HFFc6 (cell line): ENCODE results near the gene ACP7. TPM values are rescaled to one million over a fixed set of nuclear protein-coding genes. Genes with fewer than 3 reads are reported as not detected.

ENCODE experiments used
- DNase-seq: peaks from one replicate; pipeline ENCODE4 v3.0.0-alpha.2; 2018
- H3K27ac Mint-ChIP-seq: 2 replicates; pipeline ENCODE4 v1.8.0; 2020; ENCODE audit warnings: mild to moderate bottlenecking, mixed read lengths
- H3K27me3 Mint-ChIP-seq: 2 replicates; pipeline ENCODE4 v1.8.0; 2021; ENCODE audit warnings: mild to moderate bottlenecking, moderate library complexity, mixed read lengths; ENCODE audit not compliant: insufficient read depth
- H3K36me3 Mint-ChIP-seq: 2 replicates; pipeline ENCODE4 v1.8.0; 2021; ENCODE audit warnings: low read depth, mixed read lengths
- H3K4me1 Mint-ChIP-seq: 2 replicates; pipeline ENCODE4 v1.8.0; 2020; ENCODE audit warnings: low read depth, mixed read lengths
- H3K4me3 Mint-ChIP-seq: 2 replicates; pipeline ENCODE4 v1.8.0; 2020; ENCODE audit warnings: mild to moderate bottlenecking, moderate library complexity, mixed read lengths
- H3K9me3 Mint-ChIP-seq: 2 replicates; pipeline ENCODE4 v1.8.0; 2020; ENCODE audit warnings: mild to moderate bottlenecking, mixed read lengths
- total RNA-seq, 6 experiments: library from RNA; stranded (reverse); fragmentation: NEBNext Ultra II Directional; extraction: Animal tissue kit (Norgen Biotek cat#: 25700); gene quantifications; 2 replicates in 1 of 6; 3 replicates in 5 of 6; pipeline ENCODE4 v1.2.3, GENCODE V29; 2021
- TF ChIP-seq, protein P1 (sequence below): fragments of 200-600 bp; sonication (generic); IDR thresholded peaks from 2 replicates; pipeline ENCODE4 v1.5.0; 2021; ENCODE audit warnings: antibody characterized with exemption, mild to moderate bottlenecking

ACP7 gene
- total RNA-seq, 6 experiments from 2014 or later: not detected

DNA sequence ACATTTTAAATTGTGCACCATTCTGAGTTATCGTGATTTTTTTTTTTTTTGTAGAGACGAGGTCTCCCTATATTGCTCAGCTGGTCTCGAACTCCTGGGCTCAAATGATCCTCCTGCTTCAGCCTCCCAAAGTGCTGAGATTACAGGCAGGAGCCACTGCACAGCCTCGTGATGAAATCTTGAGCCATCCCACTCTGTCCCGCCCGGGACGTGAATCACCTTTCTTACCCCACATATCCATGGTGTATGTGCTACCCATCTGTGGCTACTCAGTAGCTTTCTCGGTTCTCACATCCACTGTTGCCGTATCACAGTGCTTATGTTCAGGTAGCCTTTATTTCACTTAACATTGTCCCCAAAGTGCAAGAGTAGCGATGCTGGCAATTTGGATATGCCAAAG, 67.9 kb downstream of the ACP7 start:
- no peaks in the 10 kb centered on the region for H3K9me3 Mint-ChIP-seq
- H3K4me1 Mint-ChIP-seq: peaks cover 3% of the 10 kb centered on the region
- H3K4me3 Mint-ChIP-seq: no peak overlapping the region
- peaks cover 13% of the 10 kb centered on the region for H3K36me3 Mint-ChIP-seq
- H3K27me3 Mint-ChIP-seq: no peaks in the 10 kb centered on the region
- TF ChIP-seq, protein P1, sequence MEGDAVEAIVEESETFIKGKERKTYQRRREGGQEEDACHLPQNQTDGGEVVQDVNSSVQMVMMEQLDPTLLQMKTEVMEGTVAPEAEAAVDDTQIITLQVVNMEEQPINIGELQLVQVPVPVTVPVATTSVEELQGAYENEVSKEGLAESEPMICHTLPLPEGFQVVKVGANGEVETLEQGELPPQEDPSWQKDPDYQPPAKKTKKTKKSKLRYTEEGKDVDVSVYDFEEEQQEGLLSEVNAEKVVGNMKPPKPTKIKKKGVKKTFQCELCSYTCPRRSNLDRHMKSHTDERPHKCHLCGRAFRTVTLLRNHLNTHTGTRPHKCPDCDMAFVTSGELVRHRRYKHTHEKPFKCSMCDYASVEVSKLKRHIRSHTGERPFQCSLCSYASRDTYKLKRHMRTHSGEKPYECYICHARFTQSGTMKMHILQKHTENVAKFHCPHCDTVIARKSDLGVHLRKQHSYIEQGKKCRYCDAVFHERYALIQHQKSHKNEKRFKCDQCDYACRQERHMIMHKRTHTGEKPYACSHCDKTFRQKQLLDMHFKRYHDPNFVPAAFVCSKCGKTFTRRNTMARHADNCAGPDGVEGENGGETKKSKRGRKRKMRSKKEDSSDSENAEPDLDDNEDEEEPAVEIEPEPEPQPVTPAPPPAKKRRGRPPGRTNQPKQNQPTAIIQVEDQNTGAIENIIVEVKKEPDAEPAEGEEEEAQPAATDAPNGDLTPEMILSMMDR: no peak
- no peak overlapping the region for H3K27ac Mint-ChIP-seq
- DNase-seq: no peak

DNA sequence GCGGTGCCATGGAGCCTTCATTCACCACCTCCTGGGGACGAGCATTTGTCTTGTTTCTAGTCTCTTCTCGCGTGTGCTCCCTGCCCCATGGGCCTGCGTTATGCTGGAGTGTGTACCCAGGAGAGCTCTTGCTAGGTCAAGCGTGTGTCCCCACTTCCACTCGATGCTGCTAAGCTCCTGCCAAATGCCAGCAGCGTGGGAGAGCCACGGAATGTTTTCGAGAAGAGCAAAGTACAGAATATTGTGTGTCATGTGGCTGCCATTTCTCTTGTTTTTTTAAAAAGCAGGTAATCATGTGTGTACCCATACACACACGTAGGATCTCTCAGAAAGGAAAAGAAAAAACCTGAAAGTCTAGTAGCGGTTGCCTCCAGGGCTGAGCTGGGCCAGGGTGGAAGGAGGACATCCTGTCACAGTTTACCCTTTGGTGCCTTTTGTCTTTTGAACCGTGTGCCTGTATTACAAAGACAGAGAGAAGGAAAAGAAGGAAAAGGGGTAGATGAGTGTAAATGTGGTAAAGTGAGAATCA, 70.0 kb downstream of the ACP7 start:
- Mint-ChIP-seq H3K27me3 (no peaks in the 10 kb centered on the region), H3K36me3 (peaks cover 7% of the 10 kb centered on the region; the same call in 1 of the 2 replicates), H3K9me3 (no peaks in the 10 kb centered on the region), H3K4me3 (no peak overlapping the region), H3K4me1 (peaks cover 13% of the 10 kb centered on the region), H3K27ac (no peak overlapping the region)
- TF ChIP-seq, protein P1: no peak
- DNase-seq: no peak

DNA sequence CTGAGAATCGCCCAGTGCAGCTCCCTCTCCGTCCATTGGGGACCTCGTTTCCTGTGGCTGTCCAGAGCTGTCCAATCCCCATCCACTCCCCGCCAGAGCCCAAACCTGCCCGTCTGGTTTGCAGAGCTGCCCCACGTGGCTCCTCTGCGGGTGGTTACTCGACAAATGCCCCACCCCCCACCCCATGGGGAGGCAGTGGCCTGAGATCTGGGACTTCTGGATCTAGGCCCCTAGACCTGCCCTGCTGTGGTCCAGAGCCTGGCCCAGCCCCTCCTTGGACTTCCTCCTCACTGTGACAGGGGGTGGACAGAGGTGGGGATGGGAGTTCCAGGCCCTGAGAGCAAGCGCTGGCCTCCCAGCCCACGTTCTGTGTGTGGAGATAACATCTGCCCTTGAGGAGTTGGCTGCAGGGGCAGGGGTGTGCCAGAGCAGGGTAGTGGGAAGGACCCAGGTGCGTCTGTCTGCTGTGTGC, 70.5 kb downstream of the ACP7 start:
- H3K9me3 Mint-ChIP-seq: no peaks in the 10 kb centered on the region
- TF ChIP-seq, protein P1: no peak
- H3K4me1 Mint-ChIP-seq: peaks cover 13% of the 10 kb centered on the region
- H3K27ac Mint-ChIP-seq: no peak overlapping the region
- no peak overlapping the region for H3K4me3 Mint-ChIP-seq
- no peaks in the 10 kb centered on the region for H3K27me3 Mint-ChIP-seq
- no peak for DNase-seq
- peaks cover 7% of the 10 kb centered on the region; the same call in 1 of the 2 replicates for H3K36me3 Mint-ChIP-seq

DNA sequence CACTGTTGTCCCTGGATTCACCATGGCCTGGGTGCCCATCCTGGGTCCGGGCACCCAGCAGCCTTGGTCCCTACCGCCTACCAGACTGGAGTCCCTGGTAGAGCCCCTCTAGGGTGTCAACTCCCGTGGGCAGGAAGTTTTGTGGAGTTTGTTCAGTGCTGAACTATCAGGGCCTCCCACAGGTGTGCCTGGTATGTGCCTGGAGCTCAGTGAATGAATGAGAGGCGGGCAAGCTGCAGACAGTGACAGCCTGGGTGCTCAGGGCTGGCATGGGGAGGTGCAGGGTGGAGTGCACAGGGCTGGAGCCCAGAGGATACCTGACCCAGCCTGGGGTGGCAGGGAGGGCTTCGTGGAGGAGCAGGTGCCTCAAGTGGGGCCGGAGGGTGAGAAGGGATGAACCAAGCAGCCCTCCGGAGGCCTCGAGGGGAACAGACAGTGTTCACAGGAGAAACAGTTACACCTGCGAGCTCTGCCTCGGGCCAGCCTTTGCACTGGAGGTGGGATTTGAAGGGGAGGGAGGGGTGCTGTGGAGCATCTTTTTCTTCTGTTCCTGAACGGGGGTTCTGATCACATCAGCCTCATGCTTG, 71.0 kb downstream of the ACP7 start:
- Mint-ChIP-seq H3K27me3 (no peaks in the 10 kb centered on the region), H3K4me3 (no peak overlapping the region), H3K4me1 (peaks cover 15% of the 10 kb centered on the region), H3K36me3 (peaks cover 7% of the 10 kb centered on the region; the same call in 1 of the 2 replicates), H3K27ac (no peak overlapping the region), H3K9me3 (no peaks in the 10 kb centered on the region)
- no peak for DNase-seq
- TF ChIP-seq, protein P1: no peak

DNA sequence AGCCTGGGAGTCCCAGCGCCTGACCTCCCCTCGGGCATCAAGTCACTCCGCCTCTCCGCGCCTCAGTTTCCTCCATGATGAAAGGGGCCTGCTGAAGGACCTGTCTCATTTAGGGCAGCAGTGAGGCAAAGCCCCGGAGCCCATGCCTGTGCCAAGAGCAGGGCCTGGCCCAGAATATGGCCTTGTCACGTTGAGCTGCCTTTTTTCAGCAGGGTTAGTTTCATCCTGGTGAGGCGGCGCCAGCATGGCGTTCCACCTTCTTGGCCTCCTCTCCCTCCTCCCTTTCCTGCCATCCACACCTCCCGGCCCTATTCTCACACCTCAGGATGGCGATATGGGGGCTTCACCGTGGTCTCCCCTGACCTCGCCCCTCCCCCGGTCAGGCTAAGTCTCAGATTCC, 71.6 kb downstream of the ACP7 start:
- TF ChIP-seq, protein P1: no peak

More for the DNA sequence above, 71.6 kb downstream of the ACP7 start:
- H3K27ac Mint-ChIP-seq: no peak overlapping the region
- H3K4me3 Mint-ChIP-seq: no peak overlapping the region
- peaks cover 20% of the 10 kb centered on the region for H3K4me1 Mint-ChIP-seq
- peaks cover 7% of the 10 kb centered on the region; the same call in 1 of the 2 replicates for H3K36me3 Mint-ChIP-seq
- H3K27me3 Mint-ChIP-seq: no peaks in the 10 kb centered on the region
- DNase-seq: no peak
- no peaks in the 10 kb centered on the region for H3K9me3 Mint-ChIP-seq
